ENCODE measurements around the gene CAPN2.

CAPN2 gene

GRCh38 chr1:223761411-223761810 lies 49.1 kb downstream of the CAPN2 start:
- no peak for DNase-seq (ENCODE audit: low spot score)

GRCh38 chr1:223763251-223763650 lies 50.9 kb downstream of the CAPN2 start:
- no peak for DNase-seq (ENCODE audit: low spot score)

- DNase-seq (ENCODE audit: low spot score): no peak
Observed at GRCh38 chr1:223763881-223764280, 51.5 kb downstream of the CAPN2 start.

- DNase-seq (ENCODE audit: low spot score): no peak
Observed at GRCh38 chr1:223765036-223765718, 52.8 kb downstream of the CAPN2 start.

GRCh38 chr1:223765719-223766340 lies 53.5 kb downstream of the CAPN2 start:
- DNase-seq (ENCODE audit: low spot score): no peak

- DNase-seq (ENCODE audit: low spot score): no peak
Observed at GRCh38 chr1:223770621-223771315, 58.4 kb downstream of the CAPN2 start.

- DNase-seq (ENCODE audit: low spot score): no peak
Observed at GRCh38 chr1:223771469-223771813, 59.1 kb downstream of the CAPN2 start.

- no peak for DNase-seq (ENCODE audit: low spot score)
Observed at GRCh38 chr1:223771814-223772770, 59.8 kb downstream of the CAPN2 start.

GRCh38 chr1:223772771-223773160 lies 60.4 kb downstream of the CAPN2 start:
- DNase-seq (ENCODE audit: low spot score): no peak

GRCh38 chr1:223774134-223774814 lies 61.9 kb downstream of the CAPN2 start:
- no peak for DNase-seq (ENCODE audit: low spot score)

GRCh38 chr1:223775054-223775453 lies 62.7 kb downstream of the CAPN2 start:
- DNase-seq (ENCODE audit: low spot score): no peak

GRCh38 chr1:223775711-223776074 lies 63.4 kb downstream of the CAPN2 start:
- no peak for DNase-seq (ENCODE audit: low spot score)

- DNase-seq (ENCODE audit: low spot score): no peak
Observed at GRCh38 chr1:223776075-223776814, 63.9 kb downstream of the CAPN2 start.

GRCh38 chr1:223776826-223777454 lies 64.6 kb downstream of the CAPN2 start:
- DNase-seq (ENCODE audit: low spot score): no peak

GRCh38 chr1:223780318-223780717 lies 68.0 kb downstream of the CAPN2 start:
- no peak for DNase-seq (ENCODE audit: low spot score)

GRCh38 chr1:223780949-223781348 lies 68.6 kb downstream of the CAPN2 start:
- no peak for DNase-seq (ENCODE audit: low spot score)

- no peak for DNase-seq (ENCODE audit: low spot score)
Observed at GRCh38 chr1:223783676-223784075, 71.3 kb downstream of the CAPN2 start.

- DNase-seq (ENCODE audit: low spot score): no peak
Observed at GRCh38 chr1:223784541-223784940, 72.2 kb downstream of the CAPN2 start.

GRCh38 chr1:223785808-223786207 lies 73.5 kb downstream of the CAPN2 start:
- no peak for DNase-seq (ENCODE audit: low spot score)

- DNase-seq (ENCODE audit: low spot score): no peak
Observed at GRCh38 chr1:223788746-223789415, 76.5 kb downstream of the CAPN2 start.

Data from germinal center (tissue), 1 donor.